GM18520 (cell line): Measurements from ENCODE around the gene SFI1.
"Not testable (repeated sequence)": the region's sequence is repeated elsewhere in the genome, so short reads cannot be mapped to it uniquely, and the experiment has no call there.

Experiments used
- ATAC-seq: cut with Tn5 transposase; IDR thresholded peaks from one replicate; pipeline ENCODE4 v1.9.1; 2021; ENCODE audit not compliant: unreplicated experiment

SFI1 gene

GRCh38 chr22:31540166-31540565 lies 43.8 kb downstream of the SFI1 start:
- ATAC-seq, result not testable (repeated sequence)

DNA sequence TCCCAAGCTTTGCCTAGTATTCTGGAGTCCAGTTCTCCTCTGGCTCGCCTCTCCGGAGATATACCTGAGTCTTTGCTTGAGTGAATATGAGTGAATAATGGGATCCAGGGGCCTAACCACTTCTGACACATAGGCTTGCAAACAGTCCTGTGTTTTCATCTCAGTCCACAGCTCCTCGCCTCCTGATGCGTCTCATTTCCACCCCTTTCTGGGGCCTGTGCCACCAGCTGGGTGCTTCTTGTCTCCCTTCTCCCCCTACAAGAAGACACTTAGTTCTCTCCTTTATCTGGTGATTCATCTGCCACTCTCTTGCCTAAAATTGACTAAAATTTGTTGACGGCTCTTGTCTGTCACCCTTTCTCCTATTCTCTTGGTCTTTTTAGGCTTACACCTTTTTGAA lies 44.6 kb downstream of the SFI1 start:
- ATAC-seq, result no peak

DNA sequence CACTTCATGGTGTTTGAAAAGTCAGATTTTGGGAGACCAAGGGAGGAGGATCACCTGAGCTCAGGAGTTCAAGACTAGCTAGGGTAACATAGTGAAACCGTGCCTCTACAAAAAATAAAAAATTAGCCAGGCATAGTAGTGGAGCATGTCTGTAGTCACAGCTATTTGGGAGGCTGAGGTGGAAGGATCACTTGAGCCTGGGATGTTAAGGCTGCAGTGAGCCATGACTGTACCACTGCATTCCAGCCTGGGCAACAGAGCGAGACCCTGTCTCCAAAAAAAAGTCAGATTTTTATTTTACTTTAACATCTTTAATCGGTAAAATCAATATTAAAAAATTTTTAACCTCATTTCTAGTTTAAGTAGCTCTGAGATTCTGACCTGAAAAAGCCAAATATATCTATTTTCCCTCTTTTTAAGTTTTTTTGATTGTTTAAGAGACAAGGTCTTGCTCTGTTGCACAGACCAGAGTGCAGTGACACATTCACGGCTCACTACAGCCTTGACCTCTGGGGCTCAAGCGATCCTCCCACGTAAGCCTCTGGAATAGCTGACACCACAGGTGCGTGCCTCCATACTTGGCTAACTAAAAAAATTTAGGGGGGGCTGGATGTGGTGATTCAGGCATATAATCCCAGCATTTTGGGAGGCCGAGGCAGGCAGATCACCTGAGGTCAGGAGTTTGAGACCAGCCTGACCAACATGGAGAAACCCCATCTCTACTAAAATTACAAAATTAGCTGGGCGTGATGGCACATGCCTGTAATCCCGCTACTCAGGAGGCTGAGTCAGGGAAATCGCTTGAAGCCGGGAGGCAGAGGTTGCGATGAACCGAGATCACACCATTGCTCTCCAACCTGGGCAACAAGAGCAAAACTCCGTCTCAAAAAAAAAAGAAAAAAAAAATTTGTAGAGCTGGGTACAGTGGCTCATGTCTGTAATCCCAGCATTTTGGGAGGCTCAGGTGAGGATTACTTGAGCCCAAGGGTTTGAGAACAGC lies 48.4 kb downstream of the SFI1 start:
- no peak for ATAC-seq

- no peak for ATAC-seq
These were observed 54.6 kb downstream of the SFI1 start for GRCh38 chr22:31550871-31551370.

- ATAC-seq, result no peak
These were observed 60.4 kb downstream of the SFI1 start for GRCh38 chr22:31556627-31557203.

GRCh38 chr22:31558546-31558945 lies 62.2 kb downstream of the SFI1 start:
- not testable (repeated sequence) for ATAC-seq

DNA sequence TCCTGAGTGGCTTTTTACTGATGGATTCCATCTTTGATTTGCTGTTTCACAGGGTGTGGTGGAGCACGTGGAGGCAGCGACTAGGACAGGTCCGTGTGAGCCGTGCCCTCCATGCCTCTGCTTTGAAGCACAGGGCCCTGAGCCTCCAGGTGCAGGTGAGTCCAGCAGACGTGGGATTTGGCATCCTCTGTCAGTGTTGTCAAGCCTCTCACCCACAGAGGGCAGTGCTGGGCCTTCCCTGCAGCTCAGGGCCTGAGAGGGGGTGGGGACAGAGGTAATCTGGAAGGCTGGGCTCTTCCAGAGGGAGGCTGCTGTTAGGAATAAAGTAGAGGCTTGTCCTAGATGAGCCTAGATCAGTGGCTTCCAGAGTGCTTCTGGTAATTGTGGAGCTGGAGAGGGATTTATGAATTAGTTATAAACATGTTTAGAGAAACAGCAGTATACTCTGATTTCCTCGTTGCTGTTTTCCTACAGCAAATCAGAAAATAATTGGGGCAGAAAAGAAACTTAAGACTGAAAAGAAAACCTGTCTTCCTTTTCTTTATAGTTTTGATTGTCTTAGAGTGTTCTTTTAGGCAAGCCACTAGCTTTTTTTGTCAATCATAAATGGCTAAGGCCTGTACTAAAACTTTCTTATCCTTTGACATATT lies 65.0 kb downstream of the SFI1 start:
- no peak for ATAC-seq

GRCh38 chr22:31561970-31562369 lies 65.6 kb downstream of the SFI1 start:
- no peak for ATAC-seq

DNA sequence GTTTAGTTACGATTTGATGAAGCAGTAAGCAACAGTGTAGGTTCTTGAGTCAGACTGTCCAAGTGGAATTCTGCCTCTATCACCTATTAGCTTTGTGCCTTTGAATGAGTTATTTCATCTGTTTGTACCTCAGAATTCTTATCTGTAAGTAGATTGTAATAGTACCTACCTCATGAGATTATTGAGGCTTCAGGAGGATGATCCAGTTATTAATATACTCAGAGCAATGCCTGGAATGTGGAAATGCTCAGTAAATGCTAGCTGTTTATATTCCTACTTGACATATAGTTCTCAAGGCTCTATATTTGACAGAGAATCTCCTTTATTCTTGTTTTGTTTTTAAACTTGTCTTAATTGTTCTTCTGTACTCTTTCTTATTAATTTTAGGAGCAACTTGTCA lies 70.1 kb downstream of the SFI1 start:
- no peak for ATAC-seq

DNA sequence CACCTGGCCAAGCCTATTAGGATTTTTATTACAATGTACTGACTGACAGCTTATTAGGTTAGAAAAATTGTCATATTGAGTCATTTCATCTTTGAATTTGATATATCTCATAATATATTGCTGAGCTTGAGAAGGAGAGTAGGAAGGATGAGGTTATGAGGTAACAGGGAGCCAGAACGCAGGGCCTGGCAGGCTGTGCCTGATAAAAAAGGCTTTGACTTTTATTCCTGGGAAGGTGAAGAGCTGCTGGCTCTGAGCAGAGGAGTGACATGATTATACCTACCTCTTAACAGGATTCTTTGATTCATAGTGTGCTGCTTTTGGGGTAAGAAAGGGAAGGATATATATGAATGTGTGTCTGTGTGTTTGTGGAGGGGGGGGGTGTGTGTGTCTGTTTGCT lies 70.9 kb downstream of the SFI1 start:
- no peak for ATAC-seq

- ATAC-seq, result no peak
These were observed 71.4 kb downstream of the SFI1 start for GRCh38 chr22:31567702-31568101.

GRCh38 chr22:31569126-31569525 lies 72.8 kb downstream of the SFI1 start:
- no peak for ATAC-seq

- no peak for ATAC-seq
These were observed 76.6 kb downstream of the SFI1 start for GRCh38 chr22:31572939-31573338.

- no peak for ATAC-seq
These were observed 77.8 kb downstream of the SFI1 start for GRCh38 chr22:31574055-31574670.

- no peak for ATAC-seq
These were observed 78.9 kb downstream of the SFI1 start for GRCh38 chr22:31575190-31575589.

DNA sequence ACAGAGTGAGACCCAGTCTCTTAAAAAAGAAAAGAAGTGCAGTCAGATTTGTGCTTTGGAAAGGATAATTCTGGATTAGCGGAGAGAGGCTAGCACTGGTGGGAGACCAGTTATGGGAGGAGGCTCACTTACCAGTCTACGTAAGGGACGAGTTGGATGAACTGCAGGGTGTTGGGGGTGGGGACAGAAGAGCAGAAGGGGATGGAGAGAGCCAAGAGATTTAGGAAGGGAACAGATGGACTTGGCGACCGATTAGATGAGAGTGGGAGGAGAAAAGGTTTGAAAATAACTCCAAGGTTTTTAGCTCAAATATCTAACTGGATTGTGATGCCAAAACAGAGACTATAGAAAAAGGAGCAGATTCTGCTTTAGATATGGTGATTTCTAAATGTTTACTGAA lies 81.4 kb downstream of the SFI1 start:
- no peak for ATAC-seq

- ATAC-seq, result no peak
These were observed 81.8 kb downstream of the SFI1 start for GRCh38 chr22:31578171-31578570.

DNA sequence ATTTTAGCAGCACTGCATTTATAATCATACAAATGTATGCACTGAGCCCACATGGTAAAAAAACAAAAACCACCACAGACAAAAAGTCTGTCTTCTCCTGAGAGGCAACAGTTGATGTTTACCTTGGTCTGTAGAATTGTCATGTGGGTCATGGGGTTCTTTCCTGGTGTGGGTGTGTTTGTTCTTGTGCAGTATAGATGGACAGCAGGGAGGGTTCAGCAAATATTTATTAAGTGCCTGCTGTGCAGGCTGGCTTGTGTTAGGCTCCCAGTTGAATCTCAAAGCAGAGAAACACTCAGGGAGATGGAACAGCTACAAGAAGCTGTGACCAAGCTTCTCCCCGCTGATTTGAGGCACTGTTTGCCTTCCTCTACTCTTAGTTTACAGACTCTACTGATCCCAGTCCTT lies 83.5 kb downstream of the SFI1 start:
- ATAC-seq, result no peak

DNA sequence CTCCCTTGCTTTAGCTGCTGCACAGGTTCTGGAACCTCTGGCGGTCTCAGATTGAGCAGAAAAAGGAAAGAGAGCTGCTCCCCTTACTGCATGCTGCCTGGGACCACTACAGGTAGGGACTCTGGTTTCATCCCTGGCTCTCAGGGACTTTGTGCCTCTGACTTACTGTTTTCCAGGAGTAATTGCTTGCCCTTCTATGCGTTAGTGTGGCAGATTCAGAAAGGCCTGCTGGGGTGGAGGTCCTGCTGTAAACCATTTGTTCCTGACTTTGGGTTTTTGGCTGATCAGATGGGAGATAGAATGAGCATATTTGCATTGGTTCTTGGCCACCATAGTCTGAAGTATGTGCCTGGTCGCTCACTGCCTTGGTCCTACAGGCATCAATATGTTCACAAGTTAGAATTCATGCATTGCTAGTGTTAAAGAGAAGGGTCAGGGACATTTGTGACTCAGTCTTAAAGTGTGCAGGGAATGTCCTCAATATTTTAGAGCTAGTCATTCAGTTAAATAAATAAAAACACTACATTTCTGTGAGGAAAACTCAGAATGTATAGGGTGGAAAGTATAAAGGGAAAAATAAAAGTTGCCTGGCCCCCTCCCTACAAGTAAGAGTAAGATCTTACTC lies 87.6 kb downstream of the SFI1 start:
- no peak for ATAC-seq

DNA sequence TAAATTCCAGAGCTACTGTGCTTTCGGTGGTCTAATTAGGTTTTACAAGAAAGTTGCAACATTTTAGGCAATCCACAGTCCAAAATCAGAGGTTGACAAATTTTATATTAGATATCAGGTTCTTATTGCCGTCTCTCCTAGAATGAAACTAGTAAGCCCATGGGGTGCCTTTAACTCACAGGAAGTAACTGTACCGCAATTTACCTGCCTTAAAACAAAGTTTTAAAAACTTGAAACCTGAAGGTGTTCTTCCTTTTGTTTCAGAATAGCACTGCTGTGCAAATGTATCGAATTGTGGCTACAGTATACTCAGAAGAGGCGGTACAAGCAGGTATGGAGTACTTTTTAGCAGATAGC lies 88.4 kb downstream of the SFI1 start:
- no peak for ATAC-seq
